B cell (primary cell): ENCODE measurements around the gene FARP1. TPM values are rescaled to one million over a fixed set of nuclear protein-coding genes. Genes with fewer than 3 reads are reported as not detected.

ENCODE experiments used
- ATAC-seq: fragments of 200-7000 bp; cut with Tn5 transposase; one replicate; pipeline ENCODE4 v1.10.0; 2021; ENCODE audit warnings: low read depth, mild to moderate bottlenecking, moderate number of reproducible peaks, moderate library complexity
- CTCF ChIA-PET: fragments of 350-600 bp; sonication (Branson Sonifier 250); formaldehyde crosslinking; loops from one replicate; lab custom pipeline; 2021; ENCODE audit warnings: antibody characterized with exemption, inconsistent platforms; lab: Charles Lee
- POLR2A ChIA-PET: fragments of 350-600 bp; sonication (Branson Sonifier 250); formaldehyde crosslinking; loops from one replicate; lab custom pipeline; 2021; ENCODE audit warnings: antibody characterized with exemption; lab: Charles Lee
- DNase-seq: peaks from one replicate; pipeline ENCODE4 v3.0.0; 2013
- H2AFZ ChIP-seq: 2 replicates; pipeline ENCODE4 v1.6.1; 2012; ENCODE audit warnings: mild to moderate bottlenecking, low read depth, low read length; ENCODE audit not compliant: insufficient read depth, poor library complexity, severe bottlenecking
- H3K27ac ChIP-seq, 2 donors: 1 replicate in 1 of 2; 2 replicates in 1 of 2; pipeline ENCODE4 v1.5.1; 2012 to 2013; ENCODE audit warnings: low read length in 2 of 2, mild to moderate bottlenecking in 2 of 2, moderate library complexity in 1 of 2
- H3K27me3 ChIP-seq, 4 experiments: fragments of 200-600 bp in 1 of 4; sonication (generic) in 1 of 4; replicated peaks in 1 of 4; 1 replicate in 2 of 4; 2 replicates in 2 of 4; pipeline versions ENCODE4 v1.6.1 to v1.7.0; 2013 to 2016; ENCODE audit warnings: low read length in 3 of 4, mild to moderate bottlenecking in 2 of 4, mixed read lengths in 1 of 4, moderate library complexity in 1 of 4; ENCODE audit not compliant: insufficient read depth in 4 of 4, control insufficient read depth in 3 of 4; ENCODE audit errors: control extremely low read depth in 1 of 4
- H3K36me3 ChIP-seq, 2 experiments: replicated peaks in 1 of 2; 1 replicate in 1 of 2; 2 replicates in 1 of 2; pipeline versions ENCODE4 v1.6.1 to v1.7.1; 2013; ENCODE audit warnings: low read length in 1 of 2; ENCODE audit not compliant: insufficient read depth in 2 of 2, control insufficient read depth in 1 of 2; ENCODE audit errors: control extremely low read depth in 1 of 2, extremely low read depth in 1 of 2
- H3K4me1 ChIP-seq, 2 donors: fragments of 200-600 bp in 1 of 2; sonication (generic) in 1 of 2; 1 replicate in 1 of 2; 2 replicates in 1 of 2; pipeline versions ENCODE4 v1.5.1 to v1.6.1; 2013 to 2017; ENCODE audit warnings: low read length in 2 of 2; ENCODE audit not compliant: control insufficient read depth in 2 of 2, insufficient read depth in 2 of 2
- H3K4me2 ChIP-seq: replicated peaks from 2 replicates; pipeline ENCODE3; 2012; ENCODE audit warnings: mild to moderate bottlenecking, low read depth, low read length; ENCODE audit not compliant: poor library complexity, severe bottlenecking
- H3K4me3 ChIP-seq, 5 experiments: fragments of 200-600 bp in 1 of 5; sonication (generic) in 1 of 5; 1 replicate in 3 of 5; 2 replicates in 2 of 5; pipeline versions ENCODE4 v1.5.1 to v1.7.0; 2011 to 2016; ENCODE audit warnings: low read length in 4 of 5, mild to moderate bottlenecking in 4 of 5, low read depth in 2 of 5, control low read depth in 1 of 5, moderate library complexity in 1 of 5; ENCODE audit not compliant: insufficient read depth in 1 of 5; ENCODE audit errors: control extremely low read depth in 1 of 5, extremely low read depth in 1 of 5
- H3K79me2 ChIP-seq: fragments of 200-600 bp; sonication (generic); one replicate; pipeline ENCODE4 v1.6.0; 2016; ENCODE audit warnings: low read length; ENCODE audit not compliant: control insufficient read depth, insufficient read depth
- H3K9ac ChIP-seq: fragments of 200-600 bp; sonication (generic); 2 replicates; pipeline ENCODE4 v1.6.1; 2017; ENCODE audit warnings: mild to moderate bottlenecking, low read length, moderate library complexity
- H3K9me3 ChIP-seq, 3 donors: one replicate each; pipeline versions ENCODE4 v1.6.1 to v1.7.1; 2013; ENCODE audit warnings: low read length in 2 of 3; ENCODE audit not compliant: control insufficient read depth in 2 of 3, insufficient read depth in 1 of 3; ENCODE audit errors: control extremely low read depth in 1 of 3
- H4K20me1 ChIP-seq: 2 replicates; pipeline ENCODE4 v1.6.0; 2012; ENCODE audit warnings: mild to moderate bottlenecking, low read length; ENCODE audit not compliant: insufficient read depth, control insufficient read depth, poor library complexity, severe bottlenecking
- H3K27ac Mint-ChIP-seq: one replicate; pipeline ENCODE4 v1.8.0; 2021; ENCODE audit warnings: mixed read lengths
- H3K27me3 Mint-ChIP-seq: one replicate; pipeline ENCODE4 v1.8.0; 2021; ENCODE audit warnings: mixed read lengths
- H3K4me1 Mint-ChIP-seq: one replicate; pipeline ENCODE4 v1.8.0; 2021; ENCODE audit warnings: mixed read lengths
- H3K4me3 Mint-ChIP-seq: one replicate; pipeline ENCODE4 v1.8.0; 2021; ENCODE audit warnings: mixed read lengths
- H3K9me3 Mint-ChIP-seq: one replicate; pipeline ENCODE4 v1.8.0; 2022; ENCODE audit warnings: mixed read lengths; ENCODE audit not compliant: insufficient read depth
- CTCF ChIP-seq: fragments of 200-600 bp; IDR thresholded peaks from one replicate; pipeline ENCODE4 v1.8.0; 2022; ENCODE audit warnings: antibody characterized with exemption, mild to moderate bottlenecking
- EZH2 ChIP-seq: IDR thresholded peaks from 2 replicates; pipeline ENCODE4 v1.6.1; 2012; ENCODE audit warnings: borderline replicate concordance, low read depth, mild to moderate bottlenecking, moderate library complexity, low read length; ENCODE audit not compliant: insufficient read depth, poor library complexity, severe bottlenecking
- WGBS: methylation state at CpG from one replicate; pipeline ENCODE4 v1.1.5; 2013; ENCODE audit warnings: missing lambda C conversion rate; ENCODE audit not compliant: insufficient coverage; 5-methylcytosine and 5-hydroxymethylcytosine counted together
- intact Hi-C: fragments of 100-400 bp; cut with micrococcal nuclease; formaldehyde crosslinking; loops from one replicate; pipeline ENCODE4 v1.10.0; 2022
- polyA plus RNA-seq: library from polyadenylated mRNA; depleted of rRNA; stranded (reverse); fragments of >200 nt; gene quantifications from 2 replicates; pipeline ENCODE4 v1.2.3, GENCODE V29; 2012
- total RNA-seq, 2 donors: library from RNA; stranded (reverse); fragments of 120-200 nt in 1 of 2; gene quantifications; 1 replicate in 1 of 2; 2 replicates in 1 of 2; pipeline versions ENCODE4 v1.2.3 to v1.2.4, GENCODE V29; 2013 to 2022

Gene FARP1
- total and polyA plus RNA-seq, 2 donors (not counting 1 experiment from before 2014, with no cell fraction given) = 0.15 to 1.5 TPM

DNA sequence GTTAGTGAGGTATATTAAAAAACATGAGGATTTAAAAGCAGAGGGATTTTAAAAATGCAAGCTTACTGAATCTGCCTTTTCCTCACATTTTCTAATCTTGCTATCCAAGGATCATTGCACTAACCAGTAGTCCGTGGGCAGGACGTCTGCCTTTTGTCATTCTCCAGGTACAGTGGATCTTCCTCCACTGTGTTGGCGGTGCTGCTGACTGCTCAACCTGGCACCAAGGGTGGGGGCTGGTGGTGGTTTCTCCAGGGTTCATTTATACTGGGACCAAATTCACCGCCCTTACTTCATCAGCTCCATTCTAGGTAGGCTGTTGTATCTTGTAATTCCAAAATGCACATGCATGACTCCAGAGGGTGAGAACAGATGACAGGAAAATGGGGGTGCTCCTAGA lies 264.7 kb downstream of the FARP1 start:
- no peak for TF ChIP-seq CTCF
- TF ChIP-seq EZH2 = no peak
- H3K27ac ChIP-seq = no peak overlapping the region
- H3K36me3 ChIP-seq = no peaks in the 10 kb centered on the region
- H3K9ac ChIP-seq = no peak overlapping the region
- H3K4me1 ChIP-seq = peaks cover 5 to 7% of the 10 kb centered on the region in 2 donors
- no peaks in the 10 kb centered on the region for H3K9me3 ChIP-seq
- H3K4me3 Mint-ChIP-seq = no peak overlapping the region
- no peak overlapping the region for H2AFZ ChIP-seq
- DNase-seq (no peak), ATAC-seq (no peak)
- H3K27me3 ChIP-seq = peaks cover 0 to 18% (median 7%) of the 10 kb centered on the region in 4 experiments
- no peak overlapping the region for H3K4me2 ChIP-seq
- CTCF ChIA-PET = interaction anchor here (0.6 kb wide), 1 partner anchor 258 kb away, joined by 3 read pairs; no protein-coding TSS in a partner anchor
- 100% methylated on average over 1 of the region's 4 CpGs for WGBS
- no peaks in the 10 kb centered on the region for H4K20me1 ChIP-seq
- intact Hi-C loops = no loop called here
- H3K4me1 Mint-ChIP-seq = peaks cover 7% of the 10 kb centered on the region
- no peak overlapping the region for H3K4me3 ChIP-seq
- POLR2A ChIA-PET = no interaction called here
- H3K79me2 ChIP-seq = no peaks in the 10 kb centered on the region
- no peaks in the 10 kb centered on the region for H3K9me3 Mint-ChIP-seq
- peaks cover 35% of the 10 kb centered on the region for H3K27me3 Mint-ChIP-seq
- no peak overlapping the region for H3K27ac Mint-ChIP-seq

GRCh38 chr13:98409281-98409680 lies 266.4 kb downstream of the FARP1 start:
- H3K27me3 ChIP-seq = peaks cover 0 to 18% (median 7%) of the 10 kb centered on the region in 4 experiments
- no peak overlapping the region for H3K27ac ChIP-seq
- no peaks in the 10 kb centered on the region for H3K9me3 ChIP-seq
- H2AFZ ChIP-seq = no peak overlapping the region
- TF ChIP-seq EZH2 = no peak
- no peak for TF ChIP-seq CTCF
- CTCF ChIA-PET = interaction anchor here (1.2 kb wide), 1 partner anchor 264 kb away, joined by 3 read pairs; no protein-coding TSS in a partner anchor
- H3K4me3 Mint-ChIP-seq = no peak overlapping the region
- 96% methylated on average over 4 of the region's 13 CpGs for WGBS
- no peak overlapping the region for H3K9ac ChIP-seq
- H3K27ac Mint-ChIP-seq = no peak overlapping the region
- intact Hi-C loops = no loop called here
- peaks cover 49% of the 10 kb centered on the region for H3K27me3 Mint-ChIP-seq
- H4K20me1 ChIP-seq = no peaks in the 10 kb centered on the region
- H3K79me2 ChIP-seq = no peaks in the 10 kb centered on the region
- peaks cover 7% of the 10 kb centered on the region for H3K4me1 Mint-ChIP-seq
- no peak overlapping the region for H3K4me2 ChIP-seq
- POLR2A ChIA-PET = no interaction called here
- no peaks in the 10 kb centered on the region for H3K36me3 ChIP-seq
- no peak overlapping the region for H3K4me3 ChIP-seq
- H3K4me1 ChIP-seq = peaks cover 5 to 7% of the 10 kb centered on the region in 2 donors
- no peaks in the 10 kb centered on the region for H3K9me3 Mint-ChIP-seq
- ATAC-seq (no peak), DNase-seq (no peak)
